Epithelial cell of esophagus (primary cell): ENCODE results near the gene CYFIP1.

Experiments used
- DNase-seq: peaks from one replicate; pipeline ENCODE4 v3.0.0; 2010; ENCODE audit warnings: low read depth
- H3K4me3 ChIP-seq: 2 replicates; pipeline ENCODE4 v1.5.1; 2011; ENCODE audit warnings: mild to moderate bottlenecking, low read length, control low read depth
- CTCF ChIP-seq: IDR thresholded peaks from 2 replicates; pipeline ENCODE4 v1.5.1; 2011; ENCODE audit warnings: low read depth, mild to moderate bottlenecking, low read length, control low read depth, inconsistent platforms; ENCODE audit not compliant: insufficient read depth; ENCODE audit errors: missing control alignments

CYFIP1 gene

GRCh38 chr15:22979238-22980188, 655 bp downstream of the CYFIP1 start:
- DNase-seq = peak; percentile 73
- no peak for TF ChIP-seq CTCF
- peak overlapping the region; percentile 95 for H3K4me3 ChIP-seq

GRCh38 chr15:22978691-22979237, 1.4 kb downstream of the CYFIP1 start:
- DNase-seq = no peak
- H3K4me3 ChIP-seq = peak overlapping the region; percentile 95
- no peak for TF ChIP-seq CTCF

- no peak for TF ChIP-seq CTCF
- no peak for DNase-seq
- no peak overlapping the region for H3K4me3 ChIP-seq
Observed at GRCh38 chr15:22974745-22975144, 5.4 kb downstream of the CYFIP1 start.

- H3K4me3 ChIP-seq = no peak overlapping the region
- no peak for DNase-seq
- no peak for TF ChIP-seq CTCF
Observed at GRCh38 chr15:22973987-22974386, 6.2 kb downstream of the CYFIP1 start.

- no peak for DNase-seq
- no peak overlapping the region for H3K4me3 ChIP-seq
- TF ChIP-seq CTCF = no peak
Observed at GRCh38 chr15:22973286-22973685, 6.9 kb downstream of the CYFIP1 start.

GRCh38 chr15:22969489-22969888, 10.7 kb downstream of the CYFIP1 start:
- DNase-seq = no peak
- no peak overlapping the region for H3K4me3 ChIP-seq
- no peak for TF ChIP-seq CTCF
